Activated CD8-positive, alpha-beta memory T cell treated with anti-CD3 and anti-CD28 coated beads, Interleukin-2, amount 50 U/mL, for 48 hours (primary cell): Measurements from ENCODE around the gene BCL2L2.
A peak's percentile ranks its signal among the peaks of the same experiment; 100 is the strongest.
"Not testable (repeated sequence)": the region's sequence is repeated elsewhere in the genome, so short reads cannot be mapped to it uniquely, and the experiment has no call there.

Source experiments
- DNase-seq: peaks from one replicate; pipeline ENCODE4 v3.0.0-alpha.2; 2020

The BCL2L2 gene

GRCh38 chr14:23306412-23307145 is at the start of gene BCL2L2:
Gene BCL2L2 (plus strand): TSS chr14:23306833. CDS start chr14:23307768, 935 bp downstream.
- no peak for DNase-seq

- DNase-seq, result no peak
Measured at GRCh38 chr14:23258256-23258655, 48.4 kb upstream of the BCL2L2 start.

GRCh38 chr14:23259426-23259825 is 47.2 kb upstream of the BCL2L2 start:
- no peak for DNase-seq

GRCh38 chr14:23260849-23261248 is 45.8 kb upstream of the BCL2L2 start:
- DNase-seq, result not testable (repeated sequence)

GRCh38 chr14:23269193-23269592 is 37.4 kb upstream of the BCL2L2 start:
- no peak for DNase-seq

- DNase-seq, result no peak
Measured at GRCh38 chr14:23275412-23275811, 31.2 kb upstream of the BCL2L2 start.

GRCh38 chr14:23277189-23277588 is 29.4 kb upstream of the BCL2L2 start:
- no peak for DNase-seq

- DNase-seq, result not testable (repeated sequence)
Measured at GRCh38 chr14:23277928-23278327, 28.7 kb upstream of the BCL2L2 start.

GRCh38 chr14:23281247-23281646 is 25.4 kb upstream of the BCL2L2 start:
- no peak for DNase-seq

GRCh38 chr14:23284654-23285529 is 21.7 kb upstream of the BCL2L2 start:
- DNase-seq, result no peak

- no peak for DNase-seq
Measured at GRCh38 chr14:23285530-23286019, 21.1 kb upstream of the BCL2L2 start.

- peak; percentile 97 for DNase-seq
Measured at GRCh38 chr14:23286020-23286901, 20.4 kb upstream of the BCL2L2 start, which contains the start of gene HOMEZ. Gene HOMEZ (minus strand): TSS chr14:23286132. CDS start chr14:23285952, 180 bp downstream.

- no peak for DNase-seq
Measured at GRCh38 chr14:23286902-23287479, 19.6 kb upstream of the BCL2L2 start.

- peak; percentile 68 for DNase-seq
Measured at GRCh38 chr14:23294734-23295561, 11.7 kb upstream of the BCL2L2 start.

GRCh38 chr14:23296012-23296777 is 10.4 kb upstream of the BCL2L2 start:
- no peak for DNase-seq

GRCh38 chr14:23297096-23297495 is 9.5 kb upstream of the BCL2L2 start:
- DNase-seq, result no peak

- no peak for DNase-seq
Measured at GRCh38 chr14:23297611-23298277, 8.9 kb upstream of the BCL2L2 start.

- no peak for DNase-seq
Measured at GRCh38 chr14:23299211-23299957, 7.2 kb upstream of the BCL2L2 start.
